ENCODE measurements around the gene SH3D19. TPM values are rescaled to one million over a fixed set of nuclear protein-coding genes. Genes with fewer than 3 reads are reported as not detected.

SH3D19 gene
- total RNA-seq, 2 experiments from 2014 or later: not detected

GRCh38 chr4:151233600-151233999 lies 91.8 kb downstream of the SH3D19 start:
- intact Hi-C loops (cut with micrococcal nuclease; ENCODE audit: unreplicated experiment): no loop called here

GRCh38 chr4:151231915-151232595 lies 93.3 kb downstream of the SH3D19 start:
- ChIA-PET CTCF (ENCODE audit: unreplicated experiment) (no interaction called here), POLR2A (no interaction called here)
- Histone ChIP-seq H3K27ac (ENCODE audit: low read depth, low read length, poor library complexity, severe bottlenecking) (no peak overlapping the region), H3K9me3 (ENCODE audit: low read length) (no peaks in the 10 kb centered on the region), H3K36me3 (ENCODE audit: insufficient read depth, low read length) (no peaks in the 10 kb centered on the region), H2AFZ (ENCODE audit: low read length) (no peak overlapping the region), H3K4me3 (ENCODE audit: low read depth, low read length, poor library complexity, severe bottlenecking) (no peak overlapping the region), H3K9me2 (ENCODE audit: insufficient read depth, low read length) (no peaks in the 10 kb centered on the region), H3K79me2 (ENCODE audit: insufficient read depth, low read depth, low read length) (no peaks in the 10 kb centered on the region), H3K4me1 (ENCODE audit: insufficient read depth, low read length, poor library complexity, severe bottlenecking) (no peaks in the 10 kb centered on the region), H3K4me2 (ENCODE audit: low read length) (no peak overlapping the region), H4K20me1 (ENCODE audit: insufficient read depth, low read length) (no peaks in the 10 kb centered on the region)
- no TSS peak for BruUV-seq (replicated peaks)
- no peak for TF ChIP-seq EZH2phosphoT487 (IDR thresholded peaks at IDR 0.05; ENCODE audit: borderline replicate concordance, low read depth, low read length)
- TF ChIP-seq CTCF (conservative IDR thresholded peaks at IDR 0.05; ENCODE audit: low read length): no peak
- intact Hi-C loops (cut with micrococcal nuclease; ENCODE audit: unreplicated experiment): no loop called here
- no peak for DNase-seq (ENCODE audit: low spot score)

More at GRCh38 chr4:151233600-151233999, 91.8 kb downstream of the SH3D19 start:
- Histone ChIP-seq H3K4me3 (ENCODE audit: low read depth, low read length, poor library complexity, severe bottlenecking) (no peak overlapping the region), H3K4me2 (ENCODE audit: low read length) (no peak overlapping the region), H3K9me2 (ENCODE audit: insufficient read depth, low read length) (no peaks in the 10 kb centered on the region), H3K4me1 (ENCODE audit: insufficient read depth, low read length, poor library complexity, severe bottlenecking) (no peaks in the 10 kb centered on the region), H3K9me3 (ENCODE audit: low read length) (no peaks in the 10 kb centered on the region), H3K36me3 (ENCODE audit: insufficient read depth, low read length) (no peaks in the 10 kb centered on the region), H3K27ac (ENCODE audit: low read depth, low read length, poor library complexity, severe bottlenecking) (no peak overlapping the region), H3K79me2 (ENCODE audit: insufficient read depth, low read depth, low read length) (no peaks in the 10 kb centered on the region), H4K20me1 (ENCODE audit: insufficient read depth, low read length) (no peaks in the 10 kb centered on the region), H2AFZ (ENCODE audit: low read length) (no peak overlapping the region)
- POLR2A ChIA-PET: no interaction called here
- CTCF ChIA-PET (ENCODE audit: unreplicated experiment): no interaction called here
- TF ChIP-seq CTCF (conservative IDR thresholded peaks at IDR 0.05; ENCODE audit: low read length) (no peak), EZH2phosphoT487 (IDR thresholded peaks at IDR 0.05; ENCODE audit: borderline replicate concordance, low read depth, low read length) (no peak)
- no TSS peak for BruUV-seq (replicated peaks)
- DNase-seq (ENCODE audit: low spot score): no peak

All from OCI-LY7 (cell line).